Right ventricle myocardium inferior (tissue), 1 donor: ENCODE results near the gene LEAP2. TPM values are rescaled to one million over a fixed set of nuclear protein-coding genes. Genes with fewer than 3 reads are reported as not detected.

Source experiments
- ATAC-seq: fragments of 200-7000 bp; cut with Tn5 transposase; one replicate; pipeline ENCODE4 v1.9.1; 2020; ENCODE audit warnings: mild to moderate bottlenecking, moderate library complexity
- DNase-seq: peaks from one replicate; pipeline ENCODE4 v3.0.0; 2021; ENCODE audit errors: missing footprints
- intact Hi-C: fragments of 100-400 bp; cut with DNase I; formaldehyde crosslinking; loops from one replicate; pipeline ENCODE4 v1.11.0; 2022
- total RNA-seq: library from RNA; stranded (reverse); fragmentation: NEBNext Ultra II Directional; extraction: Animal tissue kit (Norgen Biotek cat#: 25700); gene quantifications from one replicate; pipeline ENCODE4 v1.2.1, GENCODE V29; 2021
- donor health status: DM: no; HTN: yes; CAD: no; lungs with severe emphysema.

LEAP2 gene
- total RNA-seq, 1 donor from 2014 or later: 1.1 TPM

DNA sequence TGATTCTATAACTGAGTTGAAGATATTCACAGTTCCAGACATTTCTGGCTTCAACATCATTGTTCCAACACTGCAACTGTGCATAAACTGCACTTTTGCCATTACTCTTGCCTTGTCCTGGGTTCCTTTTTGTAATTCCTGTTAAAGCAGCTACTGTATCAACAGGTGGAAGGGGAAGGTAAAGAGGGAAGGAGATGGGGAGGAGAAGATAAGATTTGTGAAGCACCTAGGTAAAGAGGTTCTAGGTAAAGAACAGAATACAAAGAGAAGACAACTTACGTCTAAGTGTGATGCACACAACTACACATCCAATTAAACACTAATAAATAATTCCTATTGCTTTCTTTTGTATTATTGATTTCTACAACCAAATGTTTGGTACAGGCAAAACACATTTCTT lies 36.2 kb downstream of the LEAP2 start:
- intact Hi-C loops: no loop called here
- ATAC-seq (no peak), DNase-seq (no peak)

DNA sequence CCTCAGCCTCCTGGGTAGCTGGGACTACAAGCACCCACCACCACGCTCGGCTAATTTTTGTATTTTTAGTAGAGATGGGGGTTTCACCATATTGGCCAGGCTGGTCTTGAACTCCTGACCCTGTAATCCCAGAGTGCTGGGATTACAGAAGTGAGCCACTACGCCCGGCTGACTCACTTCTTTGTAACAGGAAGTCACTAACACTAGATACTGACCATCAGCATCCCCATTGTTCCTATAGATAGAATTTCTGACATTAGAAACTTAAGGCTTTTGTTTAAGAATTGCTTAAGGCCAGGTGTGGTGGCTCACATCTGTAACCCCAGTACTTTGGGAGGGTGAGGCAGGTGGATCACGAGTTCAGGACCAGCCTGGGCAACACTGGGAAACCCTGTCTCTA lies 42.2 kb downstream of the LEAP2 start:
- intact Hi-C loops: no loop called here
- DNase-seq: no peak
- no peak for ATAC-seq

DNA sequence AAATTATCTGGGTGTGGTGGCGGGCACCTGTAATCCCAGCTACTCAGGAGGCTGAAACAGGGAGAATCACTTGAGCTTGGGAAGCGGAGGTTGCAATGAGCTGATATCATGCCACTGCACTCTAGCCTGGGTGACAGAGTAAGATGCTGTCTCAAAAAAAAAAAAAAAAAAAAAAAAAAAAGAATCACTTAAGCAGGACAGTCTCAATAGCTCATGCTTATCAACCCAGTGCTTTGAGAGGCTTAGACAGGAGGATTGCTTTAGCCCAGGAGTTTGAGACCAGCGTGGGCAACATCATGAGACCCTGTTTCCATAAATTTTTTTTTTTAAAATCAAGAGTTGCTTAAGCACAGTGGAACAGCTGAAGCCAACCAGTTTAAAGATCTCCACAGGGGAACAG lies 42.6 kb downstream of the LEAP2 start:
- no peak for DNase-seq
- ATAC-seq: no peak
- intact Hi-C loops: no loop called here

Other genes with a start within 250 kb of the LEAP2 start
- not detected for gene IL13, start 215.5 kb upstream of the LEAP2 start, total RNA-seq
- not detected for gene IL4, start 199.7 kb upstream of the LEAP2 start, total RNA-seq
- gene KIF3A, start 136.1 kb upstream of the LEAP2 start, total RNA-seq: 10.2 TPM
- gene CCNI2, start 126.2 kb upstream of the LEAP2 start, total RNA-seq: 0.16 TPM
- 28.5 TPM for gene SEPTIN8, start 96.4 kb upstream of the LEAP2 start, total RNA-seq
- 0.27 TPM for gene SOWAHA, start 60.4 kb upstream of the LEAP2 start, total RNA-seq
- gene SHROOM1, start 43.0 kb upstream of the LEAP2 start, total RNA-seq: 5.0 TPM
- gene GDF9, start 7.2 kb upstream of the LEAP2 start, total RNA-seq: 0.24 TPM
- 1,774 TPM for gene UQCRQ, start 7.0 kb upstream of the LEAP2 start, total RNA-seq
- 29.2 TPM for gene AFF4, start 90.0 kb downstream of the LEAP2 start, total RNA-seq
- 18.4 TPM for gene ZCCHC10, start 152.9 kb downstream of the LEAP2 start, total RNA-seq
- gene HSPA4, start 178.3 kb downstream of the LEAP2 start, total RNA-seq: 77.4 TPM